MM.1S (cell line): ENCODE data around the gene SLC37A1.

Experiments used
- DNase-seq: peaks from one replicate; pipeline ENCODE4 v3.0.0-alpha.2; 2015
- H2AFZ ChIP-seq: fragments of 300-600 bp; sonication (generic); 2 replicates; pipeline ENCODE4 v1.6.0; 2016; ENCODE audit warnings: antibody characterized with exemption, low read length
- H3F3A ChIP-seq: fragments of 300-600 bp; sonication (generic); 2 replicates; pipeline ENCODE4 v1.6.1; 2016; ENCODE audit warnings: mild to moderate bottlenecking, antibody characterized with exemption, low read length, moderate library complexity, mixed read lengths; ENCODE audit not compliant: insufficient read depth
- H3K27ac ChIP-seq: fragments of 300-600 bp; sonication (generic); 2 replicates; pipeline ENCODE4 v1.5.1; 2016; ENCODE audit warnings: mild to moderate bottlenecking, low read length
- H3K27me3 ChIP-seq: fragments of 300-600 bp; sonication (generic); replicated peaks from 2 replicates; pipeline ENCODE4 v1.6.0; 2016; ENCODE audit warnings: low read length; ENCODE audit not compliant: insufficient read depth
- H3K36me3 ChIP-seq: fragments of 300-600 bp; sonication (generic); replicated peaks from 2 replicates; pipeline ENCODE4 v1.6.1; 2016; ENCODE audit warnings: mild to moderate bottlenecking, low read length, mixed read lengths; ENCODE audit not compliant: insufficient read depth
- H3K4me1 ChIP-seq: fragments of 300-600 bp; sonication (generic); 2 replicates; pipeline ENCODE4 v1.6.1; 2016; ENCODE audit warnings: low read length, mixed read lengths
- H3K4me2 ChIP-seq: fragments of 300-600 bp; sonication (generic); 2 replicates; pipeline ENCODE4 v1.6.0; 2016; ENCODE audit warnings: low read depth, low read length
- H3K4me3 ChIP-seq: fragments of 300-600 bp; sonication (generic); 2 replicates; pipeline ENCODE4 v1.5.1; 2016; ENCODE audit warnings: low read length, mixed read lengths
- H3K79me2 ChIP-seq: fragments of 300-600 bp; sonication (generic); 2 replicates; pipeline ENCODE4 v1.6.1; 2016; ENCODE audit warnings: mixed run types, low read length, mixed read lengths
- H3K9ac ChIP-seq: fragments of 300-600 bp; sonication (generic); 2 replicates; pipeline ENCODE4 v1.6.1; 2016; ENCODE audit warnings: low read length, mixed read lengths
- H3K9me2 ChIP-seq: fragments of 300-600 bp; sonication (generic); replicated peaks from 2 replicates; pipeline ENCODE4 v1.6.1; 2016; ENCODE audit warnings: mild to moderate bottlenecking, low read length, mixed read lengths; ENCODE audit not compliant: insufficient read depth
- H3K9me3 ChIP-seq: fragments of 300-600 bp; sonication (generic); replicated peaks from 2 replicates; pipeline ENCODE4 v1.6.1; 2016; ENCODE audit warnings: mild to moderate bottlenecking, low read length, mixed read lengths; ENCODE audit not compliant: insufficient read depth
- H4K20me1 ChIP-seq: fragments of 300-600 bp; sonication (generic); 2 replicates; pipeline ENCODE4 v1.6.1; 2016; ENCODE audit warnings: mild to moderate bottlenecking, low read length, moderate library complexity, mixed read lengths; ENCODE audit not compliant: insufficient read depth
- EZH2 ChIP-seq: fragments of 300-600 bp; sonication (generic); optimal IDR thresholded peaks from 2 replicates; pipeline ENCODE3; 2017; ENCODE audit warnings: low read depth, mild to moderate bottlenecking, antibody characterized with exemption, low read length, mixed read lengths
- EZH2phosphoT487 ChIP-seq: fragments of 300-600 bp; sonication (generic); IDR thresholded peaks from 2 replicates; pipeline ENCODE4 v1.6.1; 2018; ENCODE audit warnings: antibody characterized with exemption, low read length
- TF ChIP-seq, protein P1 (sequence below): fragments of 300-600 bp; sonication (generic); IDR thresholded peaks from 2 replicates; pipeline ENCODE4 v1.5.1; 2016; ENCODE audit warnings: antibody characterized with exemption, low read length, mixed read lengths

Gene SLC37A1

DNA sequence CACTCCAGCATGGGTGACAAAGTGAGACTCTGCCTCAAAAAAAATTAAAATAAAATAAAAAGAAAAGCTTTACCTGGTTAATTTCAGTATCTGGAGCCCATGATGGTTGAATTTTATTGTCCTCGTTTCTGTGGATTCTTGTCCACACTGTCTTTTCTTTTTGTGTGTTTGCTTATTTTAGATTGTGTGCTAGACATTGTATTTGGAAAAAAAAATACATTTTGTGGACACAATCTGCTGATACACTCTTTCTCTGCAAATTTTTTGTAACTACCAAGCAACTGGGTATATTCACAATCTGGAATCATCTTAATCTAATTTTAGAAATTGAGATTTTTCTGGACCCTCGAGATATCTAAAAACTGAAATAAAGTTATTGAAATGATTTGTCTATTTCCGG, 98.2 kb downstream of the SLC37A1 start:
- no peak for TF ChIP-seq EZH2phosphoT487
- no peaks in the 10 kb centered on the region for H3K9me3 ChIP-seq
- no peak overlapping the region for H2AFZ ChIP-seq
- no peak for DNase-seq
- no peaks in the 10 kb centered on the region for H4K20me1 ChIP-seq
- no peaks in the 10 kb centered on the region for H3K36me3 ChIP-seq
- peaks cover 93% of the 10 kb centered on the region for H3K27me3 ChIP-seq
- H3K27ac ChIP-seq, result no peak overlapping the region
- no peaks in the 10 kb centered on the region for H3F3A ChIP-seq
- H3K9ac ChIP-seq, result no peak overlapping the region
- H3K4me3 ChIP-seq, result no peak overlapping the region
- no peak overlapping the region for H3K4me2 ChIP-seq
- H3K4me1 ChIP-seq, result no peaks in the 10 kb centered on the region
- no peaks in the 10 kb centered on the region for H3K9me2 ChIP-seq
- no peaks in the 10 kb centered on the region for H3K79me2 ChIP-seq

DNA sequence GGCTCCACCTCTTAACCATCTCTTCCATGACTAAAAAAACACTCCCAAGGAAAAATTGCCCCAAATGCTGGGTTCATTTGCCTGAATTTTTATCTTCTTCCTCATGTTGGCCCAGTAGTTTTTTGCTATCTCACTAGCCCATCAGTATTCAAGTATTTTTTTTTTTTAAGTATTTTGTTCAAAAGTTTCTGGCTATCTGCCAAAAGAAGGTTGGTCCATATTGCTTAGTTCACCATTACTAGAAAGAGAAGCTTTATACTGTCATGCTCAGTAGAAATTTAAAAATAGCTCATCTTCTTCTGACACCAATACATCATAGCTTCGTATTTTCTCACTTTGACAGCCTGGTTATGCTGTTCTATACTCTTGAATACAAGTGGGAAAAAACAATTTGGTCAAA, 98.7 kb downstream of the SLC37A1 start:
- H3K79me2 ChIP-seq, result no peaks in the 10 kb centered on the region
- H3K9me3 ChIP-seq, result no peaks in the 10 kb centered on the region
- H3F3A ChIP-seq, result no peaks in the 10 kb centered on the region
- H3K4me2 ChIP-seq, result no peak overlapping the region
- H3K36me3 ChIP-seq, result no peaks in the 10 kb centered on the region
- TF ChIP-seq, protein P1, sequence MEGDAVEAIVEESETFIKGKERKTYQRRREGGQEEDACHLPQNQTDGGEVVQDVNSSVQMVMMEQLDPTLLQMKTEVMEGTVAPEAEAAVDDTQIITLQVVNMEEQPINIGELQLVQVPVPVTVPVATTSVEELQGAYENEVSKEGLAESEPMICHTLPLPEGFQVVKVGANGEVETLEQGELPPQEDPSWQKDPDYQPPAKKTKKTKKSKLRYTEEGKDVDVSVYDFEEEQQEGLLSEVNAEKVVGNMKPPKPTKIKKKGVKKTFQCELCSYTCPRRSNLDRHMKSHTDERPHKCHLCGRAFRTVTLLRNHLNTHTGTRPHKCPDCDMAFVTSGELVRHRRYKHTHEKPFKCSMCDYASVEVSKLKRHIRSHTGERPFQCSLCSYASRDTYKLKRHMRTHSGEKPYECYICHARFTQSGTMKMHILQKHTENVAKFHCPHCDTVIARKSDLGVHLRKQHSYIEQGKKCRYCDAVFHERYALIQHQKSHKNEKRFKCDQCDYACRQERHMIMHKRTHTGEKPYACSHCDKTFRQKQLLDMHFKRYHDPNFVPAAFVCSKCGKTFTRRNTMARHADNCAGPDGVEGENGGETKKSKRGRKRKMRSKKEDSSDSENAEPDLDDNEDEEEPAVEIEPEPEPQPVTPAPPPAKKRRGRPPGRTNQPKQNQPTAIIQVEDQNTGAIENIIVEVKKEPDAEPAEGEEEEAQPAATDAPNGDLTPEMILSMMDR, result no peak
- TF ChIP-seq EZH2, result no peak
- TF ChIP-seq EZH2phosphoT487, result no peak
- no peaks in the 10 kb centered on the region for H3K9me2 ChIP-seq
- no peak overlapping the region for H3K9ac ChIP-seq
- H3K27me3 ChIP-seq, result peaks cover 93% of the 10 kb centered on the region
- H3K4me3 ChIP-seq, result no peak overlapping the region
- DNase-seq, result no peak
- no peak overlapping the region for H2AFZ ChIP-seq
- no peak overlapping the region for H3K27ac ChIP-seq
- no peaks in the 10 kb centered on the region for H4K20me1 ChIP-seq
- no peaks in the 10 kb centered on the region for H3K4me1 ChIP-seq

DNA sequence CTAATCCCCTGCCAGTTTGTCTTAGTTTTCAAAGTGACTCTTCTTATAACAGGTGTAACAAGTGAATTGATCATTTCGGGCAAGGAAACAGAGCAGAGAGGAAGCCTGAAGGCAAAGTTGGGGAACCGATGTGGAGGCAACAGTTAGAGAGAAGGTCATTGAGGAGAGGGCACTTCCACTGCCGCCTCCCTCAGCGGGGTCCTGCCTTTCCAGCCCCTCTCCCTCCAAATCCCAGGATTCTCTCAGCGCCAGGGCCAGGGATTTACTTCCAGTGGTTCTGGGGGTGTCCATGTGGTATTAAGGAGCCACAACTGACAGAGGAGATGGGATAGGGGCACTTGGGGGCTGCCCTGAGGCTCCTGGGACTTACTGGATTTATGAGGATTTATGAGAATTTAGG, 100.1 kb downstream of the SLC37A1 start:
- H3K4me3 ChIP-seq, result no peak overlapping the region
- H3K79me2 ChIP-seq, result no peaks in the 10 kb centered on the region
- no peak for TF ChIP-seq EZH2phosphoT487
- TF ChIP-seq, protein P1, result no peak
- no peak for TF ChIP-seq EZH2
- H3K4me1 ChIP-seq, result no peaks in the 10 kb centered on the region
- H3K9me2 ChIP-seq, result no peaks in the 10 kb centered on the region
- no peaks in the 10 kb centered on the region for H3F3A ChIP-seq
- no peaks in the 10 kb centered on the region for H3K9me3 ChIP-seq
- H3K9ac ChIP-seq, result no peak overlapping the region
- no peak overlapping the region for H2AFZ ChIP-seq
- no peak overlapping the region for H3K4me2 ChIP-seq
- no peaks in the 10 kb centered on the region for H4K20me1 ChIP-seq
- no peak for DNase-seq
- H3K27me3 ChIP-seq, result peaks cover 97% of the 10 kb centered on the region
- H3K27ac ChIP-seq, result no peak overlapping the region
- H3K36me3 ChIP-seq, result no peaks in the 10 kb centered on the region

DNA sequence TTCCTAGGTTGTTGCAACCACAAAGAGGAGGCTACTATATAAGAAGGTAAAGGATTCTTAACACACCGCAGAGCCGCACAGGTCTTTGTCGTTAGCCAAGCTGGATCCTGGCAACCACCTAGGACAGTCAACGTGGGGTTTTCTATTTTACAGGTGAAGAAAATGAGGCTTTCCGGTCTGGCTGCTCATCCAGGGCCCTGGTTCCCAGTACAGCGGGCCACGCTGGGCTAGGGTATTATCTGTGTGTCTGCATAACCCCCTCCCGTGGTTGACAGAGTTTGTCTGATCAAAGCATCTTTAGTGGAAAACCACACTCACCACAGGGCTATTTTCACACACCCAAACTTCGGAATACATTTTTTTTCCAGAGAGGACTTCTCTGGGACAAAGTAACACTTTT, 100.7 kb downstream of the SLC37A1 start:
- H3K9me2 ChIP-seq, result no peaks in the 10 kb centered on the region
- no peaks in the 10 kb centered on the region for H3K4me1 ChIP-seq
- H3K4me2 ChIP-seq, result no peak overlapping the region
- no peak overlapping the region for H3K27ac ChIP-seq
- H3K27me3 ChIP-seq, result peaks cover 97% of the 10 kb centered on the region
- no peaks in the 10 kb centered on the region for H3F3A ChIP-seq
- no peak for DNase-seq
- no peaks in the 10 kb centered on the region for H4K20me1 ChIP-seq
- H2AFZ ChIP-seq, result no peak overlapping the region
- no peaks in the 10 kb centered on the region for H3K79me2 ChIP-seq
- no peak overlapping the region for H3K4me3 ChIP-seq
- H3K9me3 ChIP-seq, result no peaks in the 10 kb centered on the region
- H3K36me3 ChIP-seq, result no peaks in the 10 kb centered on the region
- no peak for TF ChIP-seq EZH2phosphoT487
- TF ChIP-seq, protein P1, result no peak
- no peak for TF ChIP-seq EZH2
- H3K9ac ChIP-seq, result no peak overlapping the region
